Measurements from ENCODE around the gene PIAS4.

- TF ChIP-seq POLR2A (IDR thresholded peaks at IDR 0.05) (no peak), CTCF (IDR thresholded peaks at IDR 0.05) (no peak)
Measured at GRCh38 chr19:4018775-4019504, 11.4 kb downstream of the PIAS4 start.

All from body of pancreas (tissue), 4 donors.